K562 (cell line): ENCODE data around the gene PPP1R13L. TPM values are rescaled to one million over a fixed set of nuclear protein-coding genes. Genes with fewer than 3 reads are reported as not detected.

Experiments used
- CBFA2T3 ChIP-seq: fragments of 450-650 bp; IDR thresholded peaks from 2 replicates; pipeline ENCODE4 v1.6.1; 2017
- COPS2 ChIP-seq: fragments of 450-650 bp; conservative IDR thresholded peaks from 2 replicates; pipeline ENCODE4 v1.6.1; 2016; ENCODE audit warnings: mild to moderate bottlenecking, moderate library complexity
- DMBX1 ChIP-seq: fragments of 250-450 bp; sonication (Bioruptor Pico); IDR thresholded peaks from 2 replicates; pipeline ENCODE4 v1.8.0; 2022; ENCODE audit warnings: inconsistent platforms, mild to moderate bottlenecking, moderate library complexity, borderline replicate concordance
- MTA3 ChIP-seq: fragments of 450-650 bp; formaldehyde crosslinking; IDR thresholded peaks from 2 replicates; pipeline ENCODE4 v1.6.1; 2017; ENCODE audit warnings: mild to moderate bottlenecking, borderline replicate concordance
- NEUROD1 ChIP-seq: fragments of 150-350 bp; IDR thresholded peaks from 2 replicates; pipeline ENCODE4 v1.6.1; 2014; ENCODE audit warnings: borderline replicate concordance, low read length, low read depth; ENCODE audit not compliant: partially characterized antibody
- PBX2 ChIP-seq, 2 experiments: IDR thresholded peaks in 1 of 2; conservative IDR thresholded peaks in 1 of 2; 2 replicates each; pipeline ENCODE4 v1.6.1; 2016; ENCODE audit warnings: low read depth in 2 of 2, mild to moderate bottlenecking in 1 of 2, missing compliant biosample characterization in 1 of 2, missing genetic modification characterization in 1 of 2, moderate library complexity in 1 of 2
- PTBP1 ChIP-seq: fragments of 200-400 bp; formaldehyde crosslinking; IDR thresholded peaks from 2 replicates; pipeline ENCODE4 v1.6.1; 2017; ENCODE audit warnings: low read depth, low read length
- SNAPC5 ChIP-seq: fragments of 250-450 bp; sonication (Bioruptor Pico); IDR thresholded peaks from 2 replicates; pipeline ENCODE4 v1.8.0; 2021; ENCODE audit warnings: moderate library complexity, mild to moderate bottlenecking, inconsistent platforms
- SNRNP70 ChIP-seq: fragments of 200-400 bp; formaldehyde crosslinking; optimal IDR thresholded peaks from 2 replicates; pipeline ENCODE3; 2017; ENCODE audit warnings: low read depth, low read length
- STAT5B ChIP-seq: fragments of 250-450 bp; sonication (Bioruptor Pico); IDR thresholded peaks from 2 replicates; pipeline ENCODE4 v1.8.0; 2021; ENCODE audit warnings: mild to moderate bottlenecking, inconsistent platforms
- ZBTB43 ChIP-seq: sonication (generic); formaldehyde crosslinking; IDR thresholded peaks from 2 replicates; pipeline ENCODE4 v1.8.0; 2023; ENCODE audit warnings: mild to moderate bottlenecking, missing genetic modification reagents
- ZNF184 ChIP-seq: sonication (generic); formaldehyde crosslinking; IDR thresholded peaks from 2 replicates; pipeline ENCODE4 v1.5.0; 2020; ENCODE audit warnings: missing genetic modification reagents
- ZNF318 ChIP-seq, 2 experiments: fragments of 450-650 bp; IDR thresholded peaks; 2 replicates each; pipeline ENCODE4 v1.6.1; 2016; ENCODE audit warnings: mild to moderate bottlenecking in 2 of 2, borderline replicate concordance in 1 of 2, low read depth in 1 of 2, moderate library complexity in 1 of 2
- ZNF384 ChIP-seq: IDR thresholded peaks from 2 replicates; pipeline ENCODE4 v1.6.1; 2012; ENCODE audit warnings: low read depth, low read length, improper control_type of control experiment
- ZNF79 ChIP-seq: fragments of 250-450 bp; sonication (Bioruptor Pico); IDR thresholded peaks from 2 replicates; pipeline ENCODE4 v1.4.0; 2020; ENCODE audit warnings: low read depth, mild to moderate bottlenecking, moderate library complexity
- polyA plus RNA-seq, 8 experiments: library from polyadenylated mRNA; depleted of rRNA in 4 of 8; stranded (reverse) in 5 of 8; unstranded in 3 of 8; fragments of >200 nt; fragmentation: Nextera tagmentation in 2 of 8; fragmentation: Illumina TruSeq in 1 of 8; extraction: Ambion mirVana in 2 of 8; extraction: Trizol in 1 of 8; gene quantifications; 2 replicates each; pipeline versions ENCODE4 v1.2.1 to v1.2.3, GENCODE V29; 2011 to 2014; ENCODE audit warnings: inconsistent platforms in 1 of 8, missing spikeins in 1 of 8
- total RNA-seq, 7 experiments: library from RNA; depleted of rRNA in 6 of 7; stranded (reverse); fragments of >200 nt in 6 of 7; fragmentation: Illumina TruSeq in 2 of 7; extraction: Trizol in 2 of 7; gene quantifications; 2 replicates each; pipeline versions ENCODE4 v1.2.1 to v1.2.3, GENCODE V29; 2011 to 2021; ENCODE audit warnings: low replicate concordance in 1 of 7

PPP1R13L gene
- total and polyA plus RNA-seq, 9 of the 15 experiments (the other 6 are each of a cell fraction or from before 2014, with no cell fraction given) = 0.32 to 6.7 (median 2.0) TPM

GRCh38 chr19:45444318-45445041, 39.6 kb upstream of the PPP1R13L start (continued):
- TF ChIP-seq STAT5B (no peak), ZNF384 (no peak), ZNF318 (IDR thresholded peaks at IDR 0.05; ENCODE audit: borderline replicate concordance in 1 of 2, low read depth in 1 of 2) (no peak), PTBP1 (no peak), ZNF79 (no peak), SNRNP70 (no peak), SNAPC5 (no peak), CBFA2T3 (no peak), COPS2 (no peak), PBX2 (CRISPR knock-in tag; IDR thresholded peaks at IDR 0.05; ENCODE audit: low read depth) (no peak), PBX2 (tag; conservative IDR thresholded peaks at IDR 0.05; ENCODE audit: low read depth) (no peak), ZNF184 (CRISPR knock-in tag) (no peak), ZBTB43 (CRISPR knock-in tag) (peak; percentile 63; the same call in 1 of the 2 replicates), NEUROD1 (peak; percentile 48), DMBX1 (CRISPR knock-in tag) (peak; percentile 66; the same call in 1 of the 2 replicates), MTA3 (0 out of 2 replicates have a peak, but pooled peaks have one; percentile 27)
